Colonic mucosa (tissue), 4 donors: ENCODE measurements around the gene MSANTD7. TPM values are rescaled to one million over a fixed set of nuclear protein-coding genes. Genes with fewer than 3 reads are reported as not detected.

Experiments used
- DNase-seq: peaks from one replicate; pipeline ENCODE4 v3.0.0-alpha.2; 2020
- H3K27ac ChIP-seq: fragments of 200-600 bp; one replicate; pipeline ENCODE4 v1.8.0; 2021
- H3K27me3 ChIP-seq: fragments of 200-600 bp; one replicate; pipeline ENCODE4 v1.8.0; 2021
- H3K36me3 ChIP-seq: fragments of 200-600 bp; one replicate; pipeline ENCODE4 v1.8.0; 2021
- H3K4me1 ChIP-seq: fragments of 200-600 bp; one replicate; pipeline ENCODE4 v1.8.0; 2021; ENCODE audit warnings: mild to moderate bottlenecking
- H3K4me3 ChIP-seq: fragments of 200-600 bp; one replicate; pipeline ENCODE4 v1.8.0; 2021
- H3K9ac ChIP-seq, 2 donors: one replicate each; pipeline ENCODE4 v1.7.0; 2013; ENCODE audit warnings: control low read depth in 2 of 2, low read depth in 2 of 2, low read length in 2 of 2
- H3K9me3 ChIP-seq: fragments of 200-600 bp; one replicate; pipeline ENCODE4 v1.8.0; 2021
- intact Hi-C: fragments of 100-400 bp; cut with DNase I; formaldehyde crosslinking; loops from one replicate; pipeline ENCODE4 v1.14.1; 2022
- total RNA-seq, 2 donors: library from RNA; stranded (reverse); fragmentation: NEBNext Ultra II Directional in 1 of 2; extraction: Animal tissue kit (Norgen Biotek cat#: 25700) in 1 of 2; gene quantifications; one replicate each; pipeline ENCODE4 v1.2.1, GENCODE V29; 2021
- TF ChIP-seq, protein P1 (sequence below): fragments of 200-600 bp; IDR thresholded peaks from one replicate; pipeline ENCODE4 v1.8.0; 2022; ENCODE audit warnings: antibody characterized with exemption, mild to moderate bottlenecking
- donor health status: healthy.
- donor health status: DM: no; HTN: no; CAD: no.
- donor health status: DM: no; HTN: no; CAD: no.

Gene MSANTD7
- total RNA-seq = 10 to 100 TPM; 12.2 to 14.6 TPM

- Histone ChIP-seq H3K27me3 (no peaks in the 10 kb centered on the region), H3K27ac (peak within 1 kb of the TSS; percentile 87), H3K4me1 (no peaks in the 10 kb centered on the region), H3K9me3 (no peaks in the 10 kb centered on the region), H3K36me3 (peaks cover 5% of the 10 kb centered on the region), H3K4me3 (peak within 1 kb of the TSS; percentile 91), H3K9ac (peak within 1 kb of the TSS; percentile 85 to 98)
- TF ChIP-seq, protein P1, sequence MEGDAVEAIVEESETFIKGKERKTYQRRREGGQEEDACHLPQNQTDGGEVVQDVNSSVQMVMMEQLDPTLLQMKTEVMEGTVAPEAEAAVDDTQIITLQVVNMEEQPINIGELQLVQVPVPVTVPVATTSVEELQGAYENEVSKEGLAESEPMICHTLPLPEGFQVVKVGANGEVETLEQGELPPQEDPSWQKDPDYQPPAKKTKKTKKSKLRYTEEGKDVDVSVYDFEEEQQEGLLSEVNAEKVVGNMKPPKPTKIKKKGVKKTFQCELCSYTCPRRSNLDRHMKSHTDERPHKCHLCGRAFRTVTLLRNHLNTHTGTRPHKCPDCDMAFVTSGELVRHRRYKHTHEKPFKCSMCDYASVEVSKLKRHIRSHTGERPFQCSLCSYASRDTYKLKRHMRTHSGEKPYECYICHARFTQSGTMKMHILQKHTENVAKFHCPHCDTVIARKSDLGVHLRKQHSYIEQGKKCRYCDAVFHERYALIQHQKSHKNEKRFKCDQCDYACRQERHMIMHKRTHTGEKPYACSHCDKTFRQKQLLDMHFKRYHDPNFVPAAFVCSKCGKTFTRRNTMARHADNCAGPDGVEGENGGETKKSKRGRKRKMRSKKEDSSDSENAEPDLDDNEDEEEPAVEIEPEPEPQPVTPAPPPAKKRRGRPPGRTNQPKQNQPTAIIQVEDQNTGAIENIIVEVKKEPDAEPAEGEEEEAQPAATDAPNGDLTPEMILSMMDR = no peak
- intact Hi-C loops = no loop called here
- DNase-seq = peak; percentile 100
Observed at GRCh38 chr10:14837757-14838581, at the start of gene MSANTD7, which contains the start of the genes CDNF and HSPA14. TSS of gene MSANTD7 (plus strand) at chr10:14838306. CDS start at chr10:14842285, 3,979 bp downstream. TSS of gene CDNF (minus strand) at chr10:14838037. CDS start at chr10:14837946, 91 bp downstream. TSS of gene HSPA14 (plus strand) at chr10:14838306. CDS start at chr10:14838403, 97 bp downstream.

- H3K36me3 ChIP-seq = no peaks in the 10 kb centered on the region
- intact Hi-C loops = no loop called here
- TF ChIP-seq, protein P1 = no peak
- H3K9ac ChIP-seq = no peak overlapping the region
- no peak overlapping the region for H3K27ac ChIP-seq
- DNase-seq = no peak
- H3K4me3 ChIP-seq = no peak overlapping the region
- no peaks in the 10 kb centered on the region for H3K27me3 ChIP-seq
- no peaks in the 10 kb centered on the region for H3K9me3 ChIP-seq
- H3K4me1 ChIP-seq = no peaks in the 10 kb centered on the region
Observed at GRCh38 chr10:14798636-14799035, 39.5 kb upstream of the MSANTD7 start.

DNA sequence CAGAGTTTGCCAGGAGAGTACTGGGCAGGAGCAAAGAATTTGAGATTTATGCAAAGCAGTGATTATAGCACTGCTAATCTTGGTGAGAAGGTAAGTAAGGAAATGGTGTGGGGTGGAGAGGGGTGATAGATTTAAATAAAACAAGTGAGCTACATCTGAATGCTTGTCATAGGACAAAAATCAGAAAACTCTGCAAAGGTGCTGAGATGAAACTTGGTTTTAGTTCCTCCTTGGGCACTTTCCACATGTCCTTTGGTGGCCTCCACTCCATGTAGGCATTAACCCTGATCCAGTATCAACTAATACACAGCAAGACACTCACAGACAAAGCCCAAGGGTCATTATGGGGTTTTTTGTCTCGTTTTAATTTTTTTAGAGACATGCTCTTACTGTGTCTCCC is 37.7 kb upstream of the MSANTD7 start:
- Histone ChIP-seq H3K4me3 (no peak overlapping the region), H3K9me3 (no peaks in the 10 kb centered on the region), H3K9ac (no peak overlapping the region), H3K27me3 (no peaks in the 10 kb centered on the region), H3K4me1 (no peaks in the 10 kb centered on the region), H3K27ac (no peak overlapping the region), H3K36me3 (no peaks in the 10 kb centered on the region)
- no peak for DNase-seq
- TF ChIP-seq, protein P1 = no peak
- intact Hi-C loops = no loop called here

DNA sequence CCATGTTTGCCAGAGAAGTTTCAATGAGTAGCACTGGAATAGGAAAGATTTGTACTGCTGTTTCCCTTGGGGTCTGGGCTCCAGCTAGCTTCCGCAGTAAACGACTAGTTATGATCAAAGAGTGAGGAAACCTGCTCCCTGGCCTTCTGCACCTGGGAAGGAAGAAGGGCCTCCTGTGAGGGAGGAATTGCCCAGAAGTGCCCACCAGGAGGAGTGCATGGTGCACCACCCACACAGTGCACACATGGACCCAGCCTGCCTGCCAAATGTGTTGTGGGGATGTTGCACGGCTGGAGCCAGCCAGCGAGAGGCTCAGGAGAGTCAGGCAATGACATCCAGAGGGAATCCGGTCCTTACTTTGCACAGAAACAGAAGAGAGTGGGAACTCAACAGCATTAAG is 36.4 kb upstream of the MSANTD7 start:
- no peaks in the 10 kb centered on the region for H3K9me3 ChIP-seq
- no peak overlapping the region for H3K4me3 ChIP-seq
- H3K36me3 ChIP-seq = no peaks in the 10 kb centered on the region
- intact Hi-C loops = no loop called here
- H3K27ac ChIP-seq = no peak overlapping the region
- no peak for DNase-seq
- H3K9ac ChIP-seq = no peak overlapping the region
- TF ChIP-seq, protein P1 = no peak
- H3K4me1 ChIP-seq = no peaks in the 10 kb centered on the region
- no peaks in the 10 kb centered on the region for H3K27me3 ChIP-seq

DNA sequence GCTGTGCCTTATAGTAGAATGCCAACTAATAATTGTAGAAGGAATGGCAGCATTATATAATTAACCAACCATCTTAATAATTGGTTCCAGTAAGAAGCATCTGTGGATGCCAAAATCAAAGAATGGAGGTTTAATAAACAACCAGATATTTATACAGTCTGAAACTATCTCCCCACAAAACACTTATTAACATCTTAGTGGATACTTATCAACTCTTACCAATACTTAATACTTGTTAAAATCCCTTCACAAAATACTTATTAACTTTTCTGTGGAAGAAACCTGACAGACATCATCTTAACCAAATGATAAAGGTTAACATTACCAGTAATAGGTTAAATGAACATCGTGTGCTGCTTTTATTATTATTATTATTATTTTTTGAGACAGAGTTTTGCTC is 34.3 kb upstream of the MSANTD7 start:
- intact Hi-C loops = no loop called here
- Histone ChIP-seq H3K4me1 (no peaks in the 10 kb centered on the region), H3K27me3 (no peaks in the 10 kb centered on the region), H3K36me3 (no peaks in the 10 kb centered on the region), H3K9ac (no peak overlapping the region), H3K9me3 (no peaks in the 10 kb centered on the region), H3K4me3 (no peak overlapping the region), H3K27ac (no peak overlapping the region)
- TF ChIP-seq, protein P1 = no peak
- DNase-seq = no peak
